ENCODE results near the gene FILIP1L.

FILIP1L gene

GRCh38 chr3:99856437-99857220 is 257.7 kb downstream of the FILIP1L start:
- Histone ChIP-seq H3K36me3 (ENCODE audit: insufficient read depth, low read length) (peaks cover 25% of the 10 kb centered on the region), H3K27ac (ENCODE audit: low read depth, low read length) (no peak overlapping the region), H3K27me3 (ENCODE audit: insufficient read depth, low read length) (no peaks in the 10 kb centered on the region), H3K4me3 (ENCODE audit: low read depth, low read length) (no peak overlapping the region), H3K4me1 (ENCODE audit: control insufficient read depth, insufficient read depth, low read length, unreplicated experiment) (peaks cover 32% of the 10 kb centered on the region), H2AFZ (ENCODE audit: low read length, unreplicated experiment) (no peak overlapping the region), H3K79me2 (ENCODE audit: control insufficient read depth, insufficient read depth, low read length, unreplicated experiment) (peaks cover 77% of the 10 kb centered on the region)

DNA sequence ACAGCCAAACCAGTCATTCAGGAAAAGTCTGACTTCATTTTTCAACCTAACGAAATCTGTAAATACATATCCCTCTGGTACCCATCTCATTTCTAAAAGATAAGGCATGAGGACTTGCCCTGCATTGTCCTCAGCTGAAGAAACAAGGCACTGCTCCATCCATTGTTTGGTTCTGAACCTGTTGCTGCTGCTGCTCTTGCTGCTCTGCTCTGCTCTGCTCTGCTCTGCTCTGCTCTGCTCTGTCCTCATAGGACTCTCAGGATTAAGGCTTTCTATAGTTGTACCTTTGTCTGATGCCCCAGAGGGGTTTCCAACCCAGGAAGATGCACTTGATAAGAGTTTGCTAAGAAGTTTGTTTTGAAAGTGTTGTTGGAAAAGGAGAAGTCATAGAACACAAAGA is 258.4 kb downstream of the FILIP1L start:
- peaks cover 75% of the 10 kb centered on the region for H3K79me2 ChIP-seq (ENCODE audit: control insufficient read depth, insufficient read depth, low read length, unreplicated experiment)
- H3K27me3 ChIP-seq (ENCODE audit: insufficient read depth, low read length): no peaks in the 10 kb centered on the region
- peaks cover 18% of the 10 kb centered on the region for H3K36me3 ChIP-seq (ENCODE audit: insufficient read depth, low read length)
- H3K4me1 ChIP-seq (ENCODE audit: control insufficient read depth, insufficient read depth, low read length, unreplicated experiment): peaks cover 25% of the 10 kb centered on the region
- no peak overlapping the region for H3K27ac ChIP-seq (ENCODE audit: low read depth, low read length)
- H2AFZ ChIP-seq (ENCODE audit: low read length, unreplicated experiment): no peak overlapping the region
- H3K4me3 ChIP-seq (ENCODE audit: low read depth, low read length): no peak overlapping the region

DNA sequence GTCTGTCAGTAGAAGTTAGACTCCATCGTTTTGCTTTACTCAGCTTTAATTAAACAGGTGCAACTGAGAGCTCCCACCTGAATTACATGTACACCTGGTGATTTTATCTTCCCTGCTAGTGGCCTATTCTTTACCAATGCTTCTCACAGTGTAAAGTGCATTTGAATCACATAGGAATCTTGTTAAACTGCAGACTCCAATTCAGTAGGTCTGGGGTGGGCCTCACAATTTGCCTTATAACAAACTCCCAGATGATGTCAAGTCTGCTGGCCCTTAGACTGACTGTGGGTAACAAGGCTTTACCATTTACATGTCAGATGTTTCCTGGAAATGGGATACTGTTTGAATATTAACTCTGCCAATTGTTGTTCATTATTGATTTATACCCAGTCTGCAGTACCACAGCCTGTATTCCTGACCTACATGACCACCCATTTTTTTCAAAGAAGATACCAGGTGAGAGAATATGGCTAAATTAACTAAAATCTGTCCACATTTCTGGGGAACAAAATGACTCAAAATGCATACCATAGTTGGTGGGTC is 259.5 kb downstream of the FILIP1L start:
- Histone ChIP-seq H2AFZ (ENCODE audit: low read length, unreplicated experiment) (no peak overlapping the region), H3K79me2 (ENCODE audit: control insufficient read depth, insufficient read depth, low read length, unreplicated experiment) (peaks cover 76% of the 10 kb centered on the region), H3K4me3 (ENCODE audit: low read depth, low read length) (no peak overlapping the region), H3K4me1 (ENCODE audit: control insufficient read depth, insufficient read depth, low read length, unreplicated experiment) (peaks cover 14% of the 10 kb centered on the region), H3K36me3 (ENCODE audit: insufficient read depth, low read length) (peaks cover 28% of the 10 kb centered on the region), H3K27me3 (ENCODE audit: insufficient read depth, low read length) (no peaks in the 10 kb centered on the region), H3K27ac (ENCODE audit: low read depth, low read length) (no peak overlapping the region)

GRCh38 chr3:99852851-99853250 is 261.4 kb downstream of the FILIP1L start:
- peaks cover 76% of the 10 kb centered on the region for H3K79me2 ChIP-seq (ENCODE audit: control insufficient read depth, insufficient read depth, low read length, unreplicated experiment)

GRCh38 chr3:99851955-99852354 is 262.3 kb downstream of the FILIP1L start:
- Histone ChIP-seq H3K27ac (ENCODE audit: low read depth, low read length) (no peak overlapping the region), H3K79me2 (ENCODE audit: control insufficient read depth, insufficient read depth, low read length, unreplicated experiment) (peaks cover 70% of the 10 kb centered on the region), H2AFZ (ENCODE audit: low read length, unreplicated experiment) (no peak overlapping the region), H3K27me3 (ENCODE audit: insufficient read depth, low read length) (no peaks in the 10 kb centered on the region), H3K4me3 (ENCODE audit: low read depth, low read length) (no peak overlapping the region), H3K4me1 (ENCODE audit: control insufficient read depth, insufficient read depth, low read length, unreplicated experiment) (peaks cover 7% of the 10 kb centered on the region), H3K36me3 (ENCODE audit: insufficient read depth, low read length) (peaks cover 14% of the 10 kb centered on the region)

More at GRCh38 chr3:99852851-99853250, 261.4 kb downstream of the FILIP1L start:
- H3K27ac ChIP-seq (ENCODE audit: low read depth, low read length): no peak overlapping the region
- H3K36me3 ChIP-seq (ENCODE audit: insufficient read depth, low read length): peaks cover 19% of the 10 kb centered on the region
- no peak overlapping the region for H3K4me3 ChIP-seq (ENCODE audit: low read depth, low read length)
- H2AFZ ChIP-seq (ENCODE audit: low read length, unreplicated experiment): no peak overlapping the region
- no peaks in the 10 kb centered on the region for H3K27me3 ChIP-seq (ENCODE audit: insufficient read depth, low read length)
- H3K4me1 ChIP-seq (ENCODE audit: control insufficient read depth, insufficient read depth, low read length, unreplicated experiment): peaks cover 4% of the 10 kb centered on the region

- Histone ChIP-seq H3K27ac (ENCODE audit: low read depth, low read length) (no peak overlapping the region), H3K27me3 (ENCODE audit: insufficient read depth, low read length) (no peaks in the 10 kb centered on the region), H3K4me1 (ENCODE audit: control insufficient read depth, insufficient read depth, low read length, unreplicated experiment) (peaks cover 20% of the 10 kb centered on the region), H3K36me3 (ENCODE audit: insufficient read depth, low read length) (peaks cover 14% of the 10 kb centered on the region), H3K79me2 (ENCODE audit: control insufficient read depth, insufficient read depth, low read length, unreplicated experiment) (peaks cover 63% of the 10 kb centered on the region), H2AFZ (ENCODE audit: low read length, unreplicated experiment) (no peak overlapping the region), H3K4me3 (ENCODE audit: low read depth, low read length) (no peak overlapping the region)
Measured at GRCh38 chr3:99850608-99851007, 263.7 kb downstream of the FILIP1L start.

GRCh38 chr3:99848433-99848832 is 265.9 kb downstream of the FILIP1L start:
- no peak overlapping the region for H3K4me3 ChIP-seq (ENCODE audit: low read depth, low read length)
- peaks cover 46% of the 10 kb centered on the region for H3K79me2 ChIP-seq (ENCODE audit: control insufficient read depth, insufficient read depth, low read length, unreplicated experiment)
- H3K4me1 ChIP-seq (ENCODE audit: control insufficient read depth, insufficient read depth, low read length, unreplicated experiment): peaks cover 37% of the 10 kb centered on the region
- no peak overlapping the region for H3K27ac ChIP-seq (ENCODE audit: low read depth, low read length)
- H3K27me3 ChIP-seq (ENCODE audit: insufficient read depth, low read length): no peaks in the 10 kb centered on the region
- peaks cover 14% of the 10 kb centered on the region for H3K36me3 ChIP-seq (ENCODE audit: insufficient read depth, low read length)
- H2AFZ ChIP-seq (ENCODE audit: low read length, unreplicated experiment): no peak overlapping the region

GRCh38 chr3:99846477-99847160 is 267.7 kb downstream of the FILIP1L start:
- H2AFZ ChIP-seq (ENCODE audit: low read length, unreplicated experiment): no peak overlapping the region
- no peak overlapping the region for H3K4me3 ChIP-seq (ENCODE audit: low read depth, low read length)
- H3K36me3 ChIP-seq (ENCODE audit: insufficient read depth, low read length): peaks cover 9% of the 10 kb centered on the region
- peaks cover 37% of the 10 kb centered on the region for H3K4me1 ChIP-seq (ENCODE audit: control insufficient read depth, insufficient read depth, low read length, unreplicated experiment)
- H3K79me2 ChIP-seq (ENCODE audit: control insufficient read depth, insufficient read depth, low read length, unreplicated experiment): peaks cover 35% of the 10 kb centered on the region
- H3K27ac ChIP-seq (ENCODE audit: low read depth, low read length): peak overlapping the region; percentile 83
- H3K27me3 ChIP-seq (ENCODE audit: insufficient read depth, low read length): no peaks in the 10 kb centered on the region

- H3K79me2 ChIP-seq (ENCODE audit: control insufficient read depth, insufficient read depth, low read length, unreplicated experiment): peaks cover 30% of the 10 kb centered on the region
- no peaks in the 10 kb centered on the region for H3K27me3 ChIP-seq (ENCODE audit: insufficient read depth, low read length)
- H3K27ac ChIP-seq (ENCODE audit: low read depth, low read length): peak overlapping the region; percentile 83
- no peak overlapping the region for H3K4me3 ChIP-seq (ENCODE audit: low read depth, low read length)
- H3K36me3 ChIP-seq (ENCODE audit: insufficient read depth, low read length): peaks cover 9% of the 10 kb centered on the region; the same call in 1 of the 2 replicates
- no peak overlapping the region for H2AFZ ChIP-seq (ENCODE audit: low read length, unreplicated experiment)
- peaks cover 37% of the 10 kb centered on the region for H3K4me1 ChIP-seq (ENCODE audit: control insufficient read depth, insufficient read depth, low read length, unreplicated experiment)
Measured at GRCh38 chr3:99845999-99846398, 268.3 kb downstream of the FILIP1L start.

DNA sequence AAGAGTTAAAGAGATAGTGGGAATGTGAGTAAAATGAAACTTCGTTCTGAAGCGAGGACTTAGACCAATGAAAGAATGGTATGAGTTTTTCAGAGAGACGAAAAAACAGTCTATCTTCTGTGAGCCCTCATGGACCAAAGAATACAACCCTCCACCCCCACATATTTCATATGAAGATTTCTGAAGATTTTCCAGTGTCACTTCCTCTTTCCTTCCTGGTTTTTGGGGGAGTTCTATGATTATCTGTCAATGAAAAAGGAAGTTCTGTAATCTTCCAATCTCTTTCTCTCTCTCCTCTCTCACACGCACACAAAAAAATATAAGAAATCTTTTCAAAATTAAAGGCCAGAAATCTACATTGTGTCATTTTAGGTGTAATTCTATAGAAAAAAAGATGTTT is 269.0 kb downstream of the FILIP1L start:
- Histone ChIP-seq H3K27ac (ENCODE audit: low read depth, low read length) (peak overlapping the region; percentile 83; the same call in 1 of the 2 replicates), H3K36me3 (ENCODE audit: insufficient read depth, low read length) (peaks cover 5% of the 10 kb centered on the region; the same call in 1 of the 2 replicates), H3K79me2 (ENCODE audit: control insufficient read depth, insufficient read depth, low read length, unreplicated experiment) (peaks cover 26% of the 10 kb centered on the region)

More for the DNA sequence above, 269.0 kb downstream of the FILIP1L start:
- H2AFZ ChIP-seq (ENCODE audit: low read length, unreplicated experiment): no peak overlapping the region
- H3K4me3 ChIP-seq (ENCODE audit: low read depth, low read length): no peak overlapping the region
- H3K4me1 ChIP-seq (ENCODE audit: control insufficient read depth, insufficient read depth, low read length, unreplicated experiment): peaks cover 37% of the 10 kb centered on the region
- H3K27me3 ChIP-seq (ENCODE audit: insufficient read depth, low read length): no peaks in the 10 kb centered on the region
